Cardiac fibroblast (primary cell): ENCODE results near the gene ZNF77.
A peak's percentile ranks its signal among the peaks of the same experiment; 100 is the strongest.

ENCODE experiments used
- DNase-seq, 2 donors: peaks; one replicate each; pipeline versions ENCODE4 v3.0.0 to v3.0.0-alpha.2; 2010; ENCODE audit warnings: low read depth in 2 of 2
- H3K4me3 ChIP-seq, 2 donors: replicated peaks in 1 of 2; 1 replicate in 1 of 2; 2 replicates in 1 of 2; pipeline ENCODE4 v1.5.1; 2011; ENCODE audit warnings: low read depth in 2 of 2, low read length in 2 of 2, mild to moderate bottlenecking in 2 of 2, moderate library complexity in 1 of 2
- CTCF ChIP-seq: IDR thresholded peaks from one replicate; pipeline ENCODE4 v1.5.1; 2011; ENCODE audit warnings: low read depth, mild to moderate bottlenecking, low read length, inconsistent platforms

Gene ZNF77

GRCh38 chr19:2986951-2987524 lies 42.3 kb upstream of the ZNF77 start:
- TF ChIP-seq CTCF: no peak
- peak in 1 of 2 donors; percentile 34 for DNase-seq
- no peak overlapping the region for H3K4me3 ChIP-seq

DNA sequence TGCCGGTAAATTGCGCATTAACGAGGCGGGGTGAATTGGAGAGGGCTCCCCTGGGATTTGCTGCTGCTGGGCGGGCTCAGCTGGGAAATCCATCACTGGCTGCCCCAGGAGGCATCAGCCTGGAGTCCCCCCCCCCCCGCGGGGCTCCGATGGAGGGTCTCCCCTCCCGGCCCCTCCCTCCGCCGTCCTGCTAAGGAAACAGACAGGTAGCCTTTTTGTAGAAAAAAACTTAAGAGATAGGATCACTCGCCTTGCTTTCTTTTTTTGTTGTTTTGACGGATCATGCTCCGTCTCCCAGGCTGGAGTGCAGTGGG lies 39.4 kb upstream of the ZNF77 start:
- H3K4me3 ChIP-seq: peak overlapping the region; percentile 15 to 44
- peak in 1 of 2 donors; percentile 74 for DNase-seq
- TF ChIP-seq CTCF: no peak

- H3K4me3 ChIP-seq: peak overlapping the region; percentile 15 to 44
- peak; percentile 65 to 93 for DNase-seq
- no peak for TF ChIP-seq CTCF
Observed at GRCh38 chr19:2983351-2984214, 38.8 kb upstream of the ZNF77 start.

GRCh38 chr19:2982983-2983350 lies 38.2 kb upstream of the ZNF77 start:
- DNase-seq: peak; percentile 80 to 99
- no peak overlapping the region for H3K4me3 ChIP-seq
- TF ChIP-seq CTCF: no peak

GRCh38 chr19:2982561-2982960 lies 37.8 kb upstream of the ZNF77 start:
- no peak for DNase-seq
- H3K4me3 ChIP-seq: no peak overlapping the region
- no peak for TF ChIP-seq CTCF

DNA sequence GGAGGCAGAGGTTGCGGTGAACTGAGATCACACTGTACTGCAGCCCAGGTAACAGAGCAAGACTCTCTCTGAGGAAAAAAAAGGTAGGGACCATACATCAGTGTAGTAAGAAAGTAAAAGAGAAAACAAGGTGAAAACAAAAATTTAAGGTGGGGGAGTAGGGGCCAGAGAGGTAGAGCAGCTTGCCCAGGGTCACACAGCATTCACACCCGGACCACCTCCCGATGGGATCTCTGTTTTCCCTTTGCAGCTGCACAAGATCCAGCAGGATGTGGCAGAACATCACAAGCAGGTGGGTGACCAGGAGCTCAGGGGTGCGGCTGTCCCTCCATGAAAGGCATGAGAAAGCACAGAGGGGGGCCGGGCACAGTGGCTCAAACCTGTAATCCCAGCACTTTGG lies 37.1 kb upstream of the ZNF77 start:
- no peak for TF ChIP-seq CTCF
- no peak overlapping the region for H3K4me3 ChIP-seq
- no peak for DNase-seq
